ENCODE measurements around the gene PATZ1. TPM values are rescaled to one million over a fixed set of nuclear protein-coding genes. Genes with fewer than 3 reads are reported as not detected.
"Not testable (repeated sequence)": the region's sequence is repeated elsewhere in the genome, so short reads cannot be mapped to it uniquely, and the experiment has no call there.

Gene PATZ1
- total RNA-seq, 1 donor from 2014 or later: 24.0 TPM

GRCh38 chr22:31393893-31394292 is 47.7 kb upstream of the PATZ1 start:
- FAIRE-seq (no peak), DNase-seq (ENCODE audit: low read depth) (no peak)
- no peaks in the 10 kb centered on the region for H3K9me3 ChIP-seq (ENCODE audit: insufficient read depth, low read depth, low read length)
- H3K79me2 ChIP-seq (ENCODE audit: insufficient read depth, low read length): no peaks in the 10 kb centered on the region
- no peak overlapping the region for H3K4me3 ChIP-seq (ENCODE audit: insufficient read depth, low read depth, low read length)
- no peaks in the 10 kb centered on the region for H3K4me1 ChIP-seq (ENCODE audit: insufficient read depth, low read length)
- Mint-ChIP-seq H3K27me3 (ENCODE audit: low read depth, unreplicated experiment) (no peaks in the 10 kb centered on the region), H3K36me3 (ENCODE audit: low read depth, unreplicated experiment) (no peaks in the 10 kb centered on the region), H3K9me3 (ENCODE audit: unreplicated experiment) (peaks cover 2% of the 10 kb centered on the region), H3K4me1 (ENCODE audit: low read depth, unreplicated experiment) (peaks cover 2% of the 10 kb centered on the region), H3K4me3 (ENCODE audit: unreplicated experiment) (no peak overlapping the region), H3K27ac (ENCODE audit: unreplicated experiment) (peak overlapping the region; percentile 36)
- TF ChIP-seq CTCF (IDR thresholded peaks at IDR 0.05; ENCODE audit: insufficient read depth, low read depth, low read length) (no peak), EZH2 (IDR thresholded peaks at IDR 0.05; ENCODE audit: insufficient read depth, low read length) (no peak)
- peak overlapping the region; percentile 30 for H3K4me2 ChIP-seq (ENCODE audit: low read length)
- H4K20me1 ChIP-seq (ENCODE audit: insufficient read depth, low read length): no peaks in the 10 kb centered on the region
- no peak overlapping the region for H3K9ac ChIP-seq (ENCODE audit: low read length)
- H3K27me3 ChIP-seq (ENCODE audit: insufficient read depth, low read length): no peaks in the 10 kb centered on the region
- H3K36me3 ChIP-seq (ENCODE audit: insufficient read depth, low read length): no peaks in the 10 kb centered on the region
- H3K27ac ChIP-seq (ENCODE audit: low read depth, low read length): no peak overlapping the region
- H2AFZ ChIP-seq (ENCODE audit: low read depth, low read length): peak overlapping the region; percentile 56

DNA sequence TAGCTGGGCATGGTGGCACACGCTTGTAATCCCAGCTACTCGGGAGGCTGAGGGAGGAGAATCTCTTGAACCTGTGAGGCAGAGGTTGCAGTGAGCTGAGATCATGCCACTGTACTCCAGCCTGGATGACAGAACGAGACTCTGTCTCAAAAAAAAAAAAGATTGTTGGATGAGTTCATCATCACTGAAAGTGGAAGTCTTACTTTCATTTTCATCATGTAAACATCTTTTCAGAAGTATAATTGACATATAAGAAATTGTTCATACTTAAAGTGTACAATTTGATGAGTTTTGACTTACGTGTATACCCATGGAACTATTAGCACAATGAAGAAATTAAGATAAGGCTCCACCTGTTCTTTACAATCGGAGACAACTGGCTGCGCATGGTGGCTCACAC is 32.5 kb upstream of the PATZ1 start:
- not testable (repeated sequence) for H3K27ac ChIP-seq (ENCODE audit: low read depth, low read length); DNase-seq (ENCODE audit: low read depth); H3K4me1 ChIP-seq (ENCODE audit: insufficient read depth, low read length); H3K9ac ChIP-seq (ENCODE audit: low read length); H3K4me1 Mint-ChIP-seq (ENCODE audit: low read depth, unreplicated experiment); H4K20me1 ChIP-seq (ENCODE audit: insufficient read depth, low read length); H3K36me3 Mint-ChIP-seq (ENCODE audit: low read depth, unreplicated experiment); FAIRE-seq; H3K27me3 ChIP-seq (ENCODE audit: insufficient read depth, low read length); H2AFZ ChIP-seq (ENCODE audit: low read depth, low read length); H3K9me3 Mint-ChIP-seq (ENCODE audit: unreplicated experiment); H3K4me3 ChIP-seq (ENCODE audit: insufficient read depth, low read depth, low read length); H3K79me2 ChIP-seq (ENCODE audit: insufficient read depth, low read length); H3K36me3 ChIP-seq (ENCODE audit: insufficient read depth, low read length); H3K4me2 ChIP-seq (ENCODE audit: low read length); H3K27ac Mint-ChIP-seq (ENCODE audit: unreplicated experiment); H3K27me3 Mint-ChIP-seq (ENCODE audit: low read depth, unreplicated experiment); H3K4me3 Mint-ChIP-seq (ENCODE audit: unreplicated experiment); H3K9me3 ChIP-seq (ENCODE audit: insufficient read depth, low read depth, low read length)

DNA sequence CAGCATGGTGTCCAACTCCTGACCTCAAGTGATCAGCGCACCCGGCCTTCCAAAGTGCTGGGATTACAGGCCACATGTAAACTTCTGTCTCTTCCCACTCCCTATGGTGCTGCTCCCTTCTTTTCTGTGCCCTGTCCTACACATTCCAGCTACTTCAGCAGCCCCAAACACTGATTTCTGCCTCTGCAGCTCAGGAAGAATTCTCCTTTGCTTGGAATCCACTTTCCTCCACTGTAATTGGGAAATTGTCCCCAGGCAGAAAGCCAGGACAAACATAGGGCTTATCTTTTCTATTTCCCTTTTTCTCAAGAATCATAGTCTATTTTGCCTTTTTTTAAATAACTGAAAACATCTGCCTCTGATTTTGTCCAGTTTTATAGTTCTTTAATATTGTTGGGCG is 32.0 kb upstream of the PATZ1 start:
- H3K4me3 Mint-ChIP-seq (ENCODE audit: unreplicated experiment): no peak overlapping the region
- no peaks in the 10 kb centered on the region for H3K9me3 ChIP-seq (ENCODE audit: insufficient read depth, low read depth, low read length)
- FAIRE-seq: no peak

More for the DNA sequence above, 32.0 kb upstream of the PATZ1 start:
- TF ChIP-seq EZH2 (IDR thresholded peaks at IDR 0.05; ENCODE audit: insufficient read depth, low read length): no peak
- TF ChIP-seq CTCF (IDR thresholded peaks at IDR 0.05; ENCODE audit: insufficient read depth, low read depth, low read length): no peak
- Histone ChIP-seq H4K20me1 (ENCODE audit: insufficient read depth, low read length) (no peaks in the 10 kb centered on the region), H3K9ac (ENCODE audit: low read length) (no peak overlapping the region), H3K4me2 (ENCODE audit: low read length) (no peak overlapping the region), H3K36me3 (ENCODE audit: insufficient read depth, low read length) (no peaks in the 10 kb centered on the region), H2AFZ (ENCODE audit: low read depth, low read length) (no peak overlapping the region), H3K4me3 (ENCODE audit: insufficient read depth, low read depth, low read length) (no peak overlapping the region), H3K79me2 (ENCODE audit: insufficient read depth, low read length) (no peaks in the 10 kb centered on the region), H3K27me3 (ENCODE audit: insufficient read depth, low read length) (peaks cover 2% of the 10 kb centered on the region), H3K27ac (ENCODE audit: low read depth, low read length) (no peak overlapping the region), H3K4me1 (ENCODE audit: insufficient read depth, low read length) (no peaks in the 10 kb centered on the region)
- Mint-ChIP-seq H3K27ac (ENCODE audit: unreplicated experiment) (no peak overlapping the region), H3K4me1 (ENCODE audit: low read depth, unreplicated experiment) (no peaks in the 10 kb centered on the region), H3K9me3 (ENCODE audit: unreplicated experiment) (no peaks in the 10 kb centered on the region), H3K27me3 (ENCODE audit: low read depth, unreplicated experiment) (peaks cover 3% of the 10 kb centered on the region), H3K36me3 (ENCODE audit: low read depth, unreplicated experiment) (no peaks in the 10 kb centered on the region)
- peak; percentile 16 for DNase-seq (ENCODE audit: low read depth)
